Measurements from ENCODE around the gene TPSD1.

DNA sequence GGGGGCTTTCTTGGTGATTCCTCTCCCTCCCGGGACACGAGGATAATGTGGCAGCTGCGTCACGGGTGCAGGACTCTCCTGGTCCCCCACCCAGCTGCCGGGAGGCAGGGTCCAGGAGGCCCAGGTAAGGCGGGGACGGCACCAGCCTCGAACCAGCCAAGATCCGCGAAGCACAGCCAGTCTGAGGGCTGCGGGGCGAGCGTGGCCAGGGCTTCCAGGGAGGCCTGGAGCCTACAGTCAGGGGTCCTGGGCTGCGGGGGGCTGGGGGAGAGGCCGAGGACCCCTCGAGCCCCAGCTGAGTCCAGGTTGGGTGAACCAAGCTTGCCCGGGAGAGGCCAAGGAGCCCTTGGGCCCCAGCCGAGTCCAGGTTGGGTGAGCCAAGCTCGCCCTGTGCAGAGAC is 10.0 kb downstream of the TPSD1 start:
- TF ChIP-seq, protein P1, sequence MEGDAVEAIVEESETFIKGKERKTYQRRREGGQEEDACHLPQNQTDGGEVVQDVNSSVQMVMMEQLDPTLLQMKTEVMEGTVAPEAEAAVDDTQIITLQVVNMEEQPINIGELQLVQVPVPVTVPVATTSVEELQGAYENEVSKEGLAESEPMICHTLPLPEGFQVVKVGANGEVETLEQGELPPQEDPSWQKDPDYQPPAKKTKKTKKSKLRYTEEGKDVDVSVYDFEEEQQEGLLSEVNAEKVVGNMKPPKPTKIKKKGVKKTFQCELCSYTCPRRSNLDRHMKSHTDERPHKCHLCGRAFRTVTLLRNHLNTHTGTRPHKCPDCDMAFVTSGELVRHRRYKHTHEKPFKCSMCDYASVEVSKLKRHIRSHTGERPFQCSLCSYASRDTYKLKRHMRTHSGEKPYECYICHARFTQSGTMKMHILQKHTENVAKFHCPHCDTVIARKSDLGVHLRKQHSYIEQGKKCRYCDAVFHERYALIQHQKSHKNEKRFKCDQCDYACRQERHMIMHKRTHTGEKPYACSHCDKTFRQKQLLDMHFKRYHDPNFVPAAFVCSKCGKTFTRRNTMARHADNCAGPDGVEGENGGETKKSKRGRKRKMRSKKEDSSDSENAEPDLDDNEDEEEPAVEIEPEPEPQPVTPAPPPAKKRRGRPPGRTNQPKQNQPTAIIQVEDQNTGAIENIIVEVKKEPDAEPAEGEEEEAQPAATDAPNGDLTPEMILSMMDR (conservative IDR thresholded peaks at IDR 0.05; ENCODE audit: low read depth, low read length): no peak
- TF ChIP-seq EZH2phosphoT487 (IDR thresholded peaks at IDR 0.05; ENCODE audit: borderline replicate concordance, low read length): no peak
